HG02840 (cell line): ENCODE data around the gene MGP.

Source experiments
- ATAC-seq: cut with Tn5 transposase; IDR thresholded peaks from one replicate; pipeline ENCODE4 v1.9.1; 2021; ENCODE audit warnings: mild to moderate bottlenecking, moderate library complexity, moderate number of reproducible peaks; ENCODE audit not compliant: unreplicated experiment, low FRiP score

MGP gene

GRCh38 chr12:14868916-14869506 lies 16.6 kb downstream of the MGP start:
- ATAC-seq = no peak

- ATAC-seq = no peak
These were observed 25.2 kb downstream of the MGP start for GRCh38 chr12:14860490-14860889.

- ATAC-seq = no peak
These were observed 27.1 kb downstream of the MGP start for GRCh38 chr12:14858513-14858912.

GRCh38 chr12:14854586-14855183 lies 31.0 kb downstream of the MGP start:
- ATAC-seq = no peak

- ATAC-seq = no peak
These were observed 31.7 kb downstream of the MGP start for GRCh38 chr12:14853961-14854360.

GRCh38 chr12:14852880-14853279 lies 32.8 kb downstream of the MGP start:
- ATAC-seq = no peak

GRCh38 chr12:14850929-14851663 lies 34.6 kb downstream of the MGP start:
- no peak for ATAC-seq

- no peak for ATAC-seq
These were observed 36.0 kb downstream of the MGP start for GRCh38 chr12:14849661-14850060.

GRCh38 chr12:14846876-14847580 lies 38.6 kb downstream of the MGP start:
- no peak for ATAC-seq

- no peak for ATAC-seq
These were observed 39.5 kb downstream of the MGP start for GRCh38 chr12:14846042-14846587.

- no peak for ATAC-seq
These were observed 40.3 kb downstream of the MGP start for GRCh38 chr12:14845350-14845750.

- ATAC-seq = no peak
These were observed 41.3 kb downstream of the MGP start for GRCh38 chr12:14844401-14844800.

- ATAC-seq = no peak
These were observed 42.2 kb downstream of the MGP start, which contains the start of gene ART4 for GRCh38 chr12:14843425-14843887. Gene ART4, minus strand, starts transcription at chr12:14843526. Its CDS starts 413 bp downstream, at chr12:14843113.

- ATAC-seq = no peak
These were observed 43.3 kb downstream of the MGP start for GRCh38 chr12:14842315-14842714.

- ATAC-seq = no peak
These were observed 43.9 kb downstream of the MGP start for GRCh38 chr12:14841761-14842160.

GRCh38 chr12:14840616-14841015 lies 45.0 kb downstream of the MGP start:
- ATAC-seq = no peak

GRCh38 chr12:14839262-14839661 lies 46.4 kb downstream of the MGP start:
- no peak for ATAC-seq

GRCh38 chr12:14836336-14837210 lies 49.1 kb downstream of the MGP start:
- ATAC-seq = no peak

- no peak for ATAC-seq
These were observed 51.1 kb downstream of the MGP start for GRCh38 chr12:14834509-14834908.

- no peak for ATAC-seq
These were observed 51.7 kb downstream of the MGP start for GRCh38 chr12:14833952-14834351.
